ENCODE measurements around the gene ARFGAP1. TPM values are rescaled to one million over a fixed set of nuclear protein-coding genes. Genes with fewer than 3 reads are reported as not detected.
A peak's percentile ranks its signal among the peaks of the same experiment; 100 is the strongest.

Gene ARFGAP1
- total RNA-seq, 1 donor from 2014 or later = 220 TPM

- Histone ChIP-seq H3K27ac (ENCODE audit: low read depth, low read length) (no peak overlapping the region), H3K36me3 (ENCODE audit: insufficient read depth, low read length) (no peaks in the 10 kb centered on the region), H3K79me2 (ENCODE audit: insufficient read depth, low read length) (no peaks in the 10 kb centered on the region), H3K4me3 (ENCODE audit: insufficient read depth, low read depth, low read length) (no peak overlapping the region), H3K27me3 (ENCODE audit: insufficient read depth, low read length) (peaks cover 28% of the 10 kb centered on the region), H2AFZ (ENCODE audit: low read depth, low read length) (no peak overlapping the region), H3K9me3 (ENCODE audit: insufficient read depth, low read depth, low read length) (no peaks in the 10 kb centered on the region), H3K4me2 (ENCODE audit: low read length) (no peak overlapping the region), H4K20me1 (ENCODE audit: insufficient read depth, low read length) (peaks cover 6% of the 10 kb centered on the region), H3K4me1 (ENCODE audit: insufficient read depth, low read length) (peaks cover 7% of the 10 kb centered on the region), H3K9ac (ENCODE audit: low read length) (no peak overlapping the region)
- no peak overlapping the region for H3K27ac Mint-ChIP-seq (ENCODE audit: unreplicated experiment)
- peaks cover 25% of the 10 kb centered on the region for H3K36me3 Mint-ChIP-seq (ENCODE audit: low read depth, unreplicated experiment)
- FAIRE-seq (no peak), DNase-seq (ENCODE audit: low read depth) (no peak)
- H3K4me3 Mint-ChIP-seq (ENCODE audit: unreplicated experiment) = peak overlapping the region; percentile 83
- H3K9me3 Mint-ChIP-seq (ENCODE audit: unreplicated experiment) = peaks cover 11% of the 10 kb centered on the region
- H3K27me3 Mint-ChIP-seq (ENCODE audit: low read depth, unreplicated experiment) = peaks cover 6% of the 10 kb centered on the region
- H3K4me1 Mint-ChIP-seq (ENCODE audit: low read depth, unreplicated experiment) = peaks cover 37% of the 10 kb centered on the region
- TF ChIP-seq EZH2 (IDR thresholded peaks at IDR 0.05; ENCODE audit: insufficient read depth, low read length) = no peak
- no peak for TF ChIP-seq CTCF (IDR thresholded peaks at IDR 0.05; ENCODE audit: insufficient read depth, low read depth, low read length)
These were observed 16.5 kb upstream of the ARFGAP1 start for GRCh38 chr20:63255931-63256704.

GRCh38 chr20:63256954-63257353 is 15.7 kb upstream of the ARFGAP1 start:
- no peak for FAIRE-seq
- Histone ChIP-seq H4K20me1 (ENCODE audit: insufficient read depth, low read length) (peaks cover 6% of the 10 kb centered on the region), H3K4me1 (ENCODE audit: insufficient read depth, low read length) (peaks cover 10% of the 10 kb centered on the region), H3K79me2 (ENCODE audit: insufficient read depth, low read length) (no peaks in the 10 kb centered on the region), H3K4me3 (ENCODE audit: insufficient read depth, low read depth, low read length) (no peak overlapping the region), H3K36me3 (ENCODE audit: insufficient read depth, low read length) (no peaks in the 10 kb centered on the region), H2AFZ (ENCODE audit: low read depth, low read length) (no peak overlapping the region), H3K9ac (ENCODE audit: low read length) (no peak overlapping the region), H3K27ac (ENCODE audit: low read depth, low read length) (no peak overlapping the region), H3K27me3 (ENCODE audit: insufficient read depth, low read length) (peaks cover 28% of the 10 kb centered on the region), H3K9me3 (ENCODE audit: insufficient read depth, low read depth, low read length) (no peaks in the 10 kb centered on the region), H3K4me2 (ENCODE audit: low read length) (no peak overlapping the region)
- Mint-ChIP-seq H3K9me3 (ENCODE audit: unreplicated experiment) (peaks cover 11% of the 10 kb centered on the region), H3K4me1 (ENCODE audit: low read depth, unreplicated experiment) (peaks cover 36% of the 10 kb centered on the region), H3K36me3 (ENCODE audit: low read depth, unreplicated experiment) (peaks cover 25% of the 10 kb centered on the region), H3K27ac (ENCODE audit: unreplicated experiment) (no peak overlapping the region), H3K4me3 (ENCODE audit: unreplicated experiment) (peak overlapping the region; percentile 83), H3K27me3 (ENCODE audit: low read depth, unreplicated experiment) (peaks cover 6% of the 10 kb centered on the region)
- no peak for DNase-seq (ENCODE audit: low read depth)
- TF ChIP-seq EZH2 (IDR thresholded peaks at IDR 0.05; ENCODE audit: insufficient read depth, low read length) (no peak), CTCF (IDR thresholded peaks at IDR 0.05; ENCODE audit: insufficient read depth, low read depth, low read length) (no peak)

GRCh38 chr20:63257629-63258028 is 15.0 kb upstream of the ARFGAP1 start:
- H3K9me3 Mint-ChIP-seq (ENCODE audit: unreplicated experiment) = peaks cover 11% of the 10 kb centered on the region
- Histone ChIP-seq H3K9me3 (ENCODE audit: insufficient read depth, low read depth, low read length) (no peaks in the 10 kb centered on the region), H3K27me3 (ENCODE audit: insufficient read depth, low read length) (peaks cover 26% of the 10 kb centered on the region), H3K4me1 (ENCODE audit: insufficient read depth, low read length) (peaks cover 10% of the 10 kb centered on the region), H4K20me1 (ENCODE audit: insufficient read depth, low read length) (peaks cover 6% of the 10 kb centered on the region), H3K27ac (ENCODE audit: low read depth, low read length) (no peak overlapping the region), H3K36me3 (ENCODE audit: insufficient read depth, low read length) (no peaks in the 10 kb centered on the region), H3K4me2 (ENCODE audit: low read length) (no peak overlapping the region), H2AFZ (ENCODE audit: low read depth, low read length) (no peak overlapping the region), H3K79me2 (ENCODE audit: insufficient read depth, low read length) (no peaks in the 10 kb centered on the region), H3K4me3 (ENCODE audit: insufficient read depth, low read depth, low read length) (no peak overlapping the region), H3K9ac (ENCODE audit: low read length) (no peak overlapping the region)
- peaks cover 6% of the 10 kb centered on the region for H3K27me3 Mint-ChIP-seq (ENCODE audit: low read depth, unreplicated experiment)
- TF ChIP-seq EZH2 (IDR thresholded peaks at IDR 0.05; ENCODE audit: insufficient read depth, low read length) (no peak), CTCF (IDR thresholded peaks at IDR 0.05; ENCODE audit: insufficient read depth, low read depth, low read length) (no peak)
- DNase-seq (ENCODE audit: low read depth) (no peak), FAIRE-seq (no peak)
- peak overlapping the region; percentile 83 for H3K4me3 Mint-ChIP-seq (ENCODE audit: unreplicated experiment)
- peaks cover 25% of the 10 kb centered on the region for H3K36me3 Mint-ChIP-seq (ENCODE audit: low read depth, unreplicated experiment)
- peaks cover 32% of the 10 kb centered on the region for H3K4me1 Mint-ChIP-seq (ENCODE audit: low read depth, unreplicated experiment)
- H3K27ac Mint-ChIP-seq (ENCODE audit: unreplicated experiment) = no peak overlapping the region
